ELF-1 (cell line): ENCODE results near the gene AHCYL1.

Experiments used
- DNase-seq: peaks from one replicate; pipeline ENCODE4 v3.0.0-alpha.2; 2016; ENCODE audit warnings: low read depth, low spot score

The AHCYL1 gene

DNA sequence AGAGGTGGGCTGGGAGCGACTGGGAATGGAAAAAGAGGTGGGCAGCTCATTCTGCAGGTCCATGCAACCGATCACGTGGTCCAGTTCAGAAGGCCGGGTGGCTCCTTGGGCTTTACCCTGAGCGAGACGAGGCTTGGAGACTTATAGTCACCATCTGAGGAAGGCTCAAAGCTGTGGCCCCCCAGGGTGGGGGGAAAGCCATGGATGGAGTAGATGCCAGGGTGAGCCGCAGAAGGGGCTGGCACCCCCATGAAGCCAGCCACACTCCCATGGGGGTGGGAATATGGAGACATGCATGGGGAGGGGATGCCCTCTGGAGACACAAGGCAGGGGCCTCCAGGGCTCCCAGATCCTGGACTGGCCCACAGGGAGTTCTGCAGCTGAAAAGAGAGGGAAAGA is 76.1 kb downstream of the AHCYL1 start:
- DNase-seq = no peak

DNA sequence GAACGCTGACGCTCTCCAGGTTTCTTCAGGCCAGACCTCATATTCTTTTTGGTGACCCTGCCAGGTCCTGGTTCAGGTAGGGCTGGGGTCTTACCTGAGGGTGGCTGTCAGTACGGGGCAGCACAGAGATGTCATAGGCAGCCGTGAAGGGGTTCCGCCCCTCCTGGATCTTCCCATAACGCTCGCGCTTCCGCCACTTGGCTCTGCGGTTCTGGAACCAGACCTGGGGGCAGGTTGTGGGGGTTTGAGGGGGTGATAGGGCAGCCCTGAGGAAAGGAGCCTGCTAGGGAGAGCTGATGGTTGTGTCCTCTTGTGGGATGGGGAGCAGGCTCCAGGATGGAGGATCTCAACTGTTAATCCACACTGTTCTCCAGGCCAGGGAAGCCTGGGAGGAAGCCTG is 76.8 kb downstream of the AHCYL1 start:
- no peak for DNase-seq

DNA sequence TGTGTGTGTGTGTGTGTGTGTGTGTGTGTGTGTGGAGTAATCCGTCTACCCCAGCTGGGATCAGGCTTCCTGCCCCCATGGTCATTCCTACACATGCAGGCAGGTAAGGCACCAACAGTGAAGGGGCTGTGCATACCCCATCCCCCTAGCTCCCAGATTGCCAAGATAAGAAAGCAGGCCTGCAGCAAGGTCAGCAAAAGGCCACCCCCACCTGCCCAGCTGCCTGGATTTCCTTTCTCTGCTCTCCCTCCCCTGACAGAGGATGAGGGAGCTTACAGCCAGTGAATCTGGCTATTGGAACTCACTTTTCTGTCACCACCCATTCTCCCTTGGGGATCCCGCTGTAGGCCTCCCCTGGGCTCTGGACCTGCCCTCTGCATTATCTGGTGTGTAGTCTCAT is 78.0 kb downstream of the AHCYL1 start:
- DNase-seq = peak; percentile 57

DNA sequence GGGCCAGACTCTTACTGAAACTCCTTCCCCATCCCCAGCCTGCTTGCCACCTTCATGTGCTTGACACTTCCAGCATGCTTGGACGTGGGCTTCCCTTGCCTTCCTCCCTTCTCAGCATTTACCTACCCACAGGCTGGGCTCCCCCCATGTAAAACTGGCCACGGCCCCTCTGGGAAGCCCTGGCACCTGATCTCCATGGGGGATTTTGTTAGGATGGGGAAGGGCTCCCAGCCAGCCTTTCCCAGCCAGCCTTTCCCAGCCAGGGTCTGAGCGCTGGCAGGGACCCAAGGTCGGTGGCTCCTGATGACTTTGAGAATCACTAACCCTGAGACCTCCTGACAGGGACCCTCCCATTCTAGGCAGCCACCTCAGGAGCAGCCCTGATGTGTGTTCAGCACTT is 79.2 kb downstream of the AHCYL1 start:
- DNase-seq = no peak

DNA sequence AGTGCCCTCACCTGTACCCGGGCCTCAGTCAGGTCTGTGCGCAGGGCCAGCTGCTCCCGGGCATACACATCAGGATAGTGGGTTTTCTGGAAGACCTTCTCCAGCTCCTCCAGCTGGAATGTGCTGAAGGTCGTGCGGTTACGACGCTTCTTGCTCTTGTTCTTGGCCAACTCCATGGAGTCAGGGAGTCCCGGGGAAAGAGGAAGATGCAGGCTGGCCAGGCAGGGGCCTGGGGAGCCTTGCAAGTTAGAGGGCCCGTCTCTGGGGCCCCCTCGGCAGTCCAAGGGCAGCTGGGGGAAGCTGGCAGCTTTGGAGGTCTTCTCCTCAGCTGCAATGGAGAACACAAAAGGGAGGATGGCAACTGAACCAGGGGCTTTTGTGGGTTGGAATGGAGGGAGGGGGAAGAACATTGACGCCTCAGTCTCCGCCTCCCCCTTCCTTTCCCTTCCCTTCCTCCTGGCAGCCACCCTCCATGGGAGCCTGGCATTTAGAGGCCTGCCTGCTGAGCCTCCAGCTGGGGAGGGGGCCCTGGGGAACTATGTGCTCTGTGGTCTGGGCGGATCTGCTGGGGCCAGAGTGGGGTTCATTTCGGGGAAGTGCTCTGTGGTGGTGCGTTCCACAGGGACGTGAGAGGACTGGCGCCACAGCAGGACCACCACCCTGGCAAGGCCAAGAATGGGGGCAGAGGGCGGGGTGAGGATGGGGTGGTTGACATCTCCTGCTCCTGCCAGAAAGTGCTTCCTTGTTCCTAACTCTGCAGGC is 80.2 kb downstream of the AHCYL1 start:
- no peak for DNase-seq

DNA sequence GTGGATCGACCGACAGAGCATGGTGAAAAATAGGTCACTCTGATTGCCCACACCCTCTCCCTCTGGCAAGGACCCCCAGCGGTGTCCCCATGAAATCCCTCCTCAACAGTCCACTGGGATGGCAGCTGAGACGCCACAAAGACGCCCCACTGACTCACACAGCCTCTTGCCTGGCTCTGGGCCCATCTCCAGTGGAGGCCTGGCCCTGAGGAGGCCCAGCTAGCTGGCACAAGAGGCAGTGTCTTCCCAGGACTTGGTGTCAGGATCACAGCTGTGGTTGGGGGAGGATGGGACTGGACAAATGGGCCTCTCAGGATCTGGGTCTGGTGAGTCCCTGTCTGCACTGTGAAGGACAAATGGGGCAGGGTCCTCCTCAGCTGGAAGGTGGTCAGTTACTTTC is 81.3 kb downstream of the AHCYL1 start:
- no peak for DNase-seq

DNA sequence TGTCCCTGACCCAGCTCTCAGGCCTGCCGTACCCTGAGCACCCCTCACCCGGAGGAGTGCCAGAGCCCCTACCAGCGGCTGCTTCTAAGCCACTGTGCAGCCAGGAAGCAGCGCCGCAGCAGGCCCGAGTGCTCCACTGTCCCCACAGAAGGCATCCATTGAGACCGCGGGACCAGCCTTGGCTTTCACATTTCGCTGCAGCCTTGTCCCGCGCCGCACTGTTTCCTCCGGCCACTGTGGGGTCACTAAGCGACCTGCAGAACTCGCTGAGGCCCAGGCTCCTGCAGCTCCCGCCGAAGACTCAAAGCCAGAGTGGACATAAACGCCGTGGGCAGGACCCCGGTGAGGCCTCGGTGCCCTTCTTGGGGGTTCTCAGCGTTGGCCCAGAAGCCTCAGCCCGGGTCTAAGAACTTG is 82.9 kb downstream of the AHCYL1 start:
- DNase-seq = peak; percentile 53

DNA sequence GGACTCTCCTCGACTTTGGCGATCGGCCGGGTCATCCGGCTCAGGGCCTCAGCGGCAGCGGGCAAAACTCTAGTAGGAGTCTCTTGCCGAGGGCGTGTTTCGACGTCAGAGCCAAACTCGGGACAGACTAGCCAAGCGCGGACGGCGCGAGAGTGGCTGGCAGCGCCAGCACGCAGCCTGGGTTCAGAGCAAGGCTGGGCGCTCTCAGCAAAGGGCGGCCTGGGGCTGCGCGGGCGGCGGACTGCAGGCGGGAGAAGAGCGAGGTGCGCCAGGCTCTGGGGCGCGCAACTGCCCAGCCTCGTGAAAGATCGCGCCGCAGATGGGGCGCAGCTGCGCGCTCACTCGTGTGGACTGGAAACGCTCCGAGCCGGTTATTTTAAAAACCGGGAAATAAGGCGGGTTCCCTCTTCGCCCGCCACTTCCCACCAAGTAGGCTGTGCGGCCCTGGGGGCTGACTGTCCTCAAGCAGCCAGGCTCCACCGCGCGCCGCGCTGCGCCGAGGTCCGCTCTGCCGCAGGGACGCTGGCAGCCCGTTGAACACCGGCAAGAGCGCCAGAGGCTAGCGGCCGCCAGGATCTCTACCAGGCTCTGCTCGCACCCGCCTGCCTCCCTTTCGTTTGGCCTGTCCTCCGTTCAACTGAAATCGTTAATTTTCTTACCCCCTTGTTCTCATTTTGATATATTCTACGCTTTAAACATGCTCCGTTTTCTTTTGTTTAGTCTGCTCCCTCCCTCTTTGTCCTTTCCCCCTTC is 83.5 kb downstream of the AHCYL1 start:
- DNase-seq = peak; percentile 82

DNA sequence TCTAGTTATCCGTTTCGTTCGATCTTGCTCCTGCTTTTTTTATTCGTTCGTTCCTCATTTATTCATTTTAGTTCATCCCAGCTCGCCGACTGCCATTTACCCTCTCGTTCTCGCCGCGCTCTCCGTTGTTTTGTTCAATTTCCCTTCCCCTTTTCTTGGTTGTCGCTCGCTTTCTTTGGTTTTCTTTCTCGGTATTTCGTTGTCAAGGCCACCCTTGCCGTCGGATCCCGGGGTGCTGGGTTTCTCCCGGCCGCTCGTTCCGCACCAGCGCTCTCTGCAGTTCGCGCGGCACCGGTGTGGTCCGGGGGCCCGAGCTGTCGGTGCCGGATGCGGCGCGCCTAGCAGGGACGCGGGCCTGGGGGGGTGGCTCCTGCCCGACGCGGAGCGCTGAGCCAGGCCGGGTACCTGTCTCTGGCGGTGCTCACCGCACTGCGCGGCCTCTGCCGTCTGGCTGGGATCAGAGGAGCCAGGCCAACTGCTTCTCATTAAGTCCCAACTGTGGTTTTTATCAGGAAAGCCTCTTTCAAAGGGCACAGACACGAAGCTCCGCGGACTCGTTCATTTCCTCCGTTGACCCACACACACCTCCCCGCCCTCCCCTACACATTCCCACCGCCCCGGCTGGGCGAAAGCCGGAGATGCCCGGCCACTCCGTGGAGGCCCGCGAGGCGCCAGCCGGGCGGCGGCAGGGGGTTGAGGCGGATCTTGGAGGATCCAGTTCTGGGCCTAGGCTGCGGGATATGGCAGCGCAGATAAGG is 84.3 kb downstream of the AHCYL1 start:
- peak; percentile 78 for DNase-seq

DNA sequence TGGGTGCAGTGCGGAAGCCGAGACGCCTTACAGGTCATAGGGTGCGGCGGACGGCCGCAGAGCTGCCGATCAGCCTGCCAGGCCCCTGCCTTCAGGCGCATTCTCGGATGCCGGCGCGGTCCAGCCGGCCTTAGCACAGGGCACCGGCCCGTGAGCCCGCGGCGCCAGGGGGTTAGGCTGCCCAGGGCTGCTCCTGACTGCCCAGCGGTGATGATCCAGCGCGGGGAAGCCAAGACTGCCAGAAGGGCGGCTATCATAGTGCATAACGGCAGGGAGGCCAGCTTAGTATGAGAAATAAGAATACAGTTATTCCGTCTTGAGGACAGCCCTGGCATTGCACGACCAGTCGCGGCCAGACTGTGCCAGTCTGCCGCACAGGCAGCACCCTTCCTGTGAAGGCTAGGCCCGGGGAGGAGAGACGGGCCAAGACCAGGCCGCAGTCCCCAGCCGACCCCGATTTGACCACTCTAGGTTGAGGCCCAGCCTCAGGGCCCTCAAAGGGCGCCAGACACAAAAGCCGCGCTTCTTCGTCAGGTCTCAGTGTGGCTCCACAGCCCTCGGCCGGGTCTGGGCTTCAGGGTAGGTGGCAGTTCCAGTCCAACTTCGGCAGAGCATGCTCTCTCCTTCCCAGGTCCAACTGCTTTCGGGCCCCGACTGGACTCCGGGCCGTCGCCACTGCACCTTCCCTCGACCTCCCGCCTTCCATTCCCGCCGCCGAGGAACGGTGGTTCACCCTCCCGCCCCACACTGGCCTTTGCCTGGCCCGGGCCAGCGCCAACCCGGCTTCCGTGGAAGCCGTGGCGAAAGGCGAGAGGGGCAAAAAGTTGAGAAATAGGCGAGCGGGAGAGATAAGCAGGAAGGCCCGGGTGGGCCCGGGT is 85.1 kb downstream of the AHCYL1 start:
- DNase-seq = peak; percentile 59

DNA sequence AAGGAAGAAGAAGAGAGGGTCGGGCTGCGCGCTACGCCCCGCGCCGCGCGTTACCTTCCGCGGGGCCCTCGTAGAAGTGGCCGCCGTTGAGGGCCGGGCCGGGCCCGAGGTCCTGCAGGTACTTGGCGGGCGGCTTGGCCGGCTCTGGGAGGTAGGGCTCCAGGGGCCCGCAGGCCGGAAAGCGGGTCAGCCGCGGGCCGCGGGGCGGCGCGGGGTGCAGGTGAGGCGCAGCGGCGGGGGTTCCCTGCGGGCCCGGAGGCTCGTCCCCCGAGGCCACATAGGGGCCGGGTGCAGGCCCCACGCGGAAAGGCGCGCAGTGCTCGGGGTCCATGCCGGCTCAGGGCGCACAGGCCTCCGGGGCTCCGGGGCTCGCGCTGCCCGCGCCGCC is 85.7 kb downstream of the AHCYL1 start:
- no peak for DNase-seq

DNA sequence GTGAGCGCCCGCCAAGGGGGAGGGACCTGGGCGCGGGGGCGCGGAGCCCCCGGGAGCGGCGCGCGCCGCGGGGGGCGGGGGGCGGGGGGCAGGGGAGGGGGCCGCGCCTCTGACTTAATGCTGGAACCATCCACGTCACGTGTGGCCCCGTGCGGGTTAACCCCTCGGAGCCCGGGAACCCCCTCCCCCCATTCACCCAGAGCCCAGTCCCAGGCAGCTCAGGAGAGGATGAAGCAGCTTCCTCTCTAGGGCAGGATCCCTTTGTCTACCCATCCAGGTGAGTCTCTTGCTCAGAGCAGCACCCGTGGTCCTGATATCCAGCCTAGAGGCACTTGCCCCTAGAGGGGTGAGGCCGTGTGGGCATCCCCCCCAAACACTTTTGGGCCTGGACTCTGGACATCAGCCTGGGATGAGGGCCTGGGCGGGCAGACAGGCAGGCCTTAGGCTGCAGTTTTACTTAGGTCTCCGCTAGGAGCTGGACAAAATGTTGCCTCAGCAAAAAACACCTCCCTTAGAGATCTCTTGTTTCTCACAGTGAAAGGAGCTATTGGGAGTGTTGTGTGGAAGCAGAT is 86.2 kb downstream of the AHCYL1 start, which contains the start of gene ALX3:
Gene ALX3 (minus strand): TSS at position 2 of the 572 bp plus-strand sequence. CDS start 60 bp downstream, outside the sequence.
- no peak for DNase-seq
